Measurements from ENCODE around the gene DPEP3.
A peak's percentile ranks its signal among the peaks of the same experiment; 100 is the strongest.
"Not testable (repeated sequence)": the region's sequence is repeated elsewhere in the genome, so short reads cannot be mapped to it uniquely, and the experiment has no call there.

Gene DPEP3

DNA sequence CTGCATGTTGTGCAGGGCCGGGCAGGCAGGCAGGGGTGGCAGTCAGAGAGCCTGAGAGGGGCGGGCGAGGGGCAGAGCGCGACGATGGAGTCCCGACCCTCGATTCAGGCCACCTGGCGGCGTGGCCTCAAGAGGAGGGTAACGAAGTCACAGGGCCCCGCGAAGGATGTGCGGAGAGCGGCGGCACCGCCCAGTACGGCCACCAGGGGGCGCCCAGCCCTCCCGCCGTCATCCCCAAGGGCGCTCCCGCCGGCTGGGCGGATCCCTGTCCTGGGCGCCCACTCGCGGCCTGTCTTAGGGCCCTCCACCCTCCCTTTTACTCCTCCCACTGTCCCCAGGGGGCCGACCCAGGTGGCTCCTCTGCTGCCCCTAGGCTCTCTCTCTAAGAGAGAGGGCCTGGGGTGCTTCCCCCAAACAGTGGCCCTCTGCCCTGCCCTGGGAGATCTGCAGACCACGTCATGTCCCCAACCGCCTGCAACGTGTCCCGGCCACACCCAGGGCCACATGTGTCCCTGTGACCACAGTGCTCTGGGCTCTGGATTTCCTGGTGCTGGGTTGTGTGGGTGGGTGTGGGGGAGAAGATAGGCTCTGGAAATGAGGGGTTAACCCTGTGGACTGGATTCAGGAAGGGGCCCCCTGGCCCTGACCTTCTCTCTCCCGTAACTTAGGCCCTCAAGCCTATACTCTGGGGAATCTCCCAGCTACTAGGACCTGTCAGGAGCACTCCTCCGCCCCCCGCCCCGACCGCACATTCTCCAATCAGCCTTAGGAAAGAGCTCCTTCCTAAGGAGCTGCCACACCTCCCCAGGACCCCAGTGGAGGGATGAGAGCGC, 13.1 kb upstream of the DPEP3 start:
- peak; percentile 73 for DNase-seq

DNA sequence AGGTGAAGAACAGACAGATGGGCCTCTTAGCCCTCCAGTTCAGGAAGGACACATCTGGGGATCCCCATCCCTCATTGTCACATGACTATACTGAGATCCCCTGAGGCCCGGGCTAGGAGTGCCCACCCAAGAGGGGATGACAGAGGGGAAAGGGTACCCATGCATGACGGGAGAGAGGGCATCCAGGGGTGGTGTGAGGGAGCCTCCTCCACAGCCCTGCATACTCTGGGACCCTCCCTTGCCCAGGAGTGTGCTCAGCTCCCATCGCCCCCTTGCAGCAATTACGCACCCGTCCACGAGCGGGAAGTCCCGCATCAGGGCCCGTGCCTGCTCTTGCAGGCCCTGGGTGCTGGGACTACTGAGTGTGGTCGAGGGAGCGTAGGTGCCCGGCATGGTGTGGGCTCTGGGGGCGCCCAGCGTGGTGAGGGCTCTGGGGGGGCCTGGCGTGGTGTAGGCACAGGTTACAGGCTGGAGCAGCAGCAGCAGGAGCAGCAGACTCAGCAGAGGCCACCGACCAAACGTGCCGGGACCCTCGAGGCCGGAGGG, 12.4 kb upstream of the DPEP3 start:
- DNase-seq, result no peak

DNA sequence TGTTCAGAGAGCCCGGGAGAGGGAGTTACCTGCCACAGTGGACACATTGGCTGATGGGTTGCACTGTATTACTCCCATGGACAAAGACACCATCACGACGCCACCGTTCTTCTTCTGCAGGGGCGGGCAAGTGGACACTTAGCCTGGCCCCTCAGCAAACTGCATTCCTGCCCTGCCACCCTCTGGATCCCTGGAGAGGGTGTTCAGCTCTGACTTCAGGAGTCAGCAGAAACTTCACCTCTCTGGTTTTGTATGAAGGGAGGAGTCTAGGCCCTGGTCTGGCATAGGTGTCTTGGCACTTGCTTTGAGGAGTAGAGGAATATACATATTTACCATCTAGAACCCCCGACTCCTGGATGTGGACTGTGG, 9.7 kb upstream of the DPEP3 start:
- no peak for DNase-seq

DNA sequence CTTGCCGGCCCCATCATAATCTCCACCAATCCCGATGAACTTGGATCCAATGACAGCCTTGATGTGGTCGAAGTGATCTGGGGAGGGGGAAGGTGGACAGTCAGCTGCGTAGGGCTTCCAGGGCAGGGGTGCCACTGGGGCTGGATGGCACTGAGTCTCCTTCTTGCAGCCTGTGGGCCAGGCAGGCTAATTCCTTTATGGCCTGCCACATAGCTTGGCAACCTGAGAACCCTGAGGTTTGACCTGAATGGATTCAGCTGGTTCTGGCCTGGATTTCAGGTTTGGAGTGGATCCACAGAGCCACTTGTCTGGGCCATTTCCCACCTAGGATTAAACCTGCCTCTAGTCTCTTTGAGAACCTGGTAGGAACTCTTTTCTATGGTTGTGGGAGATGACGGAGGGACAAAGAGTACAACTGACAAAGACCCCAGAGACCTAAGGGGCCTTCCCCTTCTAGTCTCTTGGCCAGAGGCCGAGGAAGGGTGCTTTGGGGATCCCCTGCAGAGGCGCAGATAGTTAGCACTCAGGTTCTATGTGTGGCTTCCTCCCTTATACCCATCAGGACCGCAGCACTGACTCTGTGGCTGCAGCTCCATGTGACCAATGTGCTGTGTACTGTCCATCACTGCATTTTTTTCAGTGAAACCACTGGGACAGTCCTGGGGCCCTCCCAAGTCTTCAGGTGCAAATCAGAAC, 9.2 kb upstream of the DPEP3 start:
- DNase-seq, result no peak

DNA sequence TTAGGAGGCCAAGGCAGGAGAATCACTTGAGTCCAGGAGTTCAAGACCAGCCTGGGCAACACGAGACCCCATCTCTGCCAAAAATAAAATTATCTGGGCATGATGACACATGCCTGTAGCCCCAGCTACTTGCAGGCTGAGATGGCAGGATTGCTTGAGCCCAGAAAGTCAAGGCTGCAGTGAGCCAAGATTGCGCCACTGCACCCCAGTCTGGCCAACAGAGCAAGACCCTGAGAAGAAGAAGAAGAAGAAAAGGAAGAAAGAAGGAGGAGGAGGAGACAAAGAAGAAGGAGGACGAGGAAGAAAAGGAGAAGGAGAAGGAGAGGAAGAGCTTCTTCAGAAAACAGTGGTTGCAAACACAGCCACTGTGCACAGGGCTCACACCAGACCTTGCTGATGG, 8.4 kb upstream of the DPEP3 start:
- no peak for DNase-seq

DNA sequence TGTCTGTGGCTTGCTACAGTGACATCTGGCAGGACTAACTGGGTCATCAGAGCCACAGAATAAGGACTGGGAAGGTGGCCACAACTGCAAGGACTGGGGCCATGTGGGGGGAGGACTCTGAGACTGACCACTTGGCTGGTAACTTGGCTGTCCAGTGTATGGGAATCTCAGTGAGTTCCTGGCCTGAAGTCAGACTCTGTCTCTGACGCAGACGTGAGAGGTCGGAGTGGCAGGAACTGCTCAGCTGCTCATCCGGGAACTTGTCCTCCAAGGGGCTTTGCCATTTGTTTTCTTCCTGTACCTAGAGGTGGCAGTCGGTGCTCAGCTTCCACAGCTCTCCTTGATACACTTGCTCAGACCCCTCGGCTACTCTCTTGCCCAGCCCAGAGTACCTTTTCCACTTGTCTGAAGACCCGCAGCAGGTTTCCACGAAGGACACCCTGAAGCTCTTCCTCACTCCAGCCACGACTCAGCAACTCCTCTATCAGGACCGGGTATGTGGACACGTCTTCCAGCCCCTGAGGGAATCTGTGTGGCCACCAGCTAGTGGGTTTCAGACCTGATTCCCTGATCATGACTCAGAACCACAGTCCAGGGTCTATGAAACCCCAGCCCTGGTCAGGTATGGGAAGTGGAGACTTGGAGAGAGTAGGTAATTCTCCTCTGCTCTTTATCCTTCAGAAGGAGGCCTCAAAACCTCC, 7.3 kb upstream of the DPEP3 start:
- no peak for DNase-seq

DNA sequence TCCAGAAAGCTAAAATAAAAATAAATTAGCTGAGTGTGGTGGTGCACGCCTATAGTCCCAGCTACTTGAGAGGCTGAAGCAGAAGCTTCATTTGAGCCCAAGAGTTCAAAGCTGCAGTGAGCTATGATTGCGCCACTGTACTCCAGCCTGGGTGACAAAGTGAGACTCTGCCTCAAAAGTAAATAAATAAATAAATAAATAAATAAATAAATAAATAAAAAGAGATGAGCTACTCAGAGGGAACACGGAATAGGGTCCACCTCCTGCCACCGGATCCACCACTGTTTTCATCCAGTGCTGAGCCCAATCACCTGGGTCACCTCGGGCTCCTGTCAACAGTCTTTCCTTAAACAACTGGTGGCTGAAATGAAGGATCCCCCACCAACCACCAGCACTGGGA, 6.7 kb upstream of the DPEP3 start:
- DNase-seq, result no peak

DNA sequence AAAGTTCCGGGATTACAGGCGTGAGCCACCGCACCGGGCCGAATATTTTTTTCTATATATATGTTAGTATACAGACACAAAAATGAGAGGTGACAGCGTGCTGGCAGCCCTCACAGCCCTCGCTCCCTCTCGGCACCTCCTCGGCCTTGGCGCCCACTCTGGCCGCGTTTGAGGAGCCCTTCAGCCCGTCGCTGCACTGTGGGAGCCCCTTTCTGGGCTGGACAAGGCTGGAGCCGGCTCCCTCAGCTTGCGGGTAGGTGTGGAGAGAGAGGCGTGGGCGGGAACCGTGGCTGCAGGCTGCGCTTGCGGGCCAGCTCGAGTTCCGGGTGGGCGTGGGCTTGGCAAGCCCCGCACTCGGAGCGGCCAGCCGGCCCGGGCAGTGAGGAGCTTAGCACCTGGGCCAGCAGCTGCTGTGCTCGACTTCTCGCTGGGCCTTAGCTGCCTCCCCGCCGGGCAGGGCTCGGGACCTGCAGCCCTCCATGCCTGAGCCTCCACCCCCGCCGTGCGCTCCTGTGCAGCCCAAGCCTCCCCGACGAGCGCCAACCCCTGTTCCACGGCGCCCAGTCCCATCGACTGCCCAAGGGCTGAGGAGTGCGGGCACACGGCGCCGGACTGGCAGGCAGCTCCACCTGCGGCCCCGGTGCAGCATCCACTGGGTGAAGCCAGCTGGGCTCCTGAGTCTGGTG, 1.9 kb upstream of the DPEP3 start:
- DNase-seq, result no peak

DNA sequence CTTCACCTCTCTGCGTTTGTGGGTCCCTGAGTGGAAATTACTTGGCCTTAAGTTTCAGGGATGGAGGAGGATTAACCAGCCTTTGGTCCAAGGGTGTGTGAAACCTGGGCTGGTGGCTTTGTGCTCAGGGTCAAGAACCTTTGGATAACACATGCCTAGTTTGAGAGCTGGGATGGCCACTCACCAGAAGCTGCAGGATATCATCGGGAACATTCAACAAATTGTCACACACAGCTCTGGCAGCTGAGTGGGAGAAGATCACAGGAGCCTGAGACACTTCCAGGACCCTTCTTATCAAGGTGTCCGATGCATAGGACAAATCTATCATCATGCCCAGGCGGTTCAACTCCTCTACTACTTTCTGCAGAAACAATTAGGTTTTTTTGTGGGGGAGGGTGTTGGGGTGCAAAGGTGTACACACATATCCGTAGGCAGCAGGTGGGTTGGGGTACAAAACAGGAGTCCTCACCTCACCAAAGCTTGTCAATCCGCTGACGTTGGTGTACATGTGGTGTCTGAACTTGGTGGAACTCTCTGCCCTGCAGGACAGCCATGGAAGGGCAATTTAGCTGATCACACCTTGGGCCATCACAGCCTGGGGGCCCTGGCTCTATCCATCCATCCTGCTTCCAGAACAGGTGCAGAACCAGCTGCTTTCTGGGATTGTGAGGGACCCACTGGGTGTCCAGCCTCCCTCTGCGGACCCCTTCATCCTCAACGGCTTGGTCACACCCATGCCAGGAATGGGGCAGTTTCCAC, 2.7 kb downstream of the DPEP3 start:
- DNase-seq, result no peak

DNA sequence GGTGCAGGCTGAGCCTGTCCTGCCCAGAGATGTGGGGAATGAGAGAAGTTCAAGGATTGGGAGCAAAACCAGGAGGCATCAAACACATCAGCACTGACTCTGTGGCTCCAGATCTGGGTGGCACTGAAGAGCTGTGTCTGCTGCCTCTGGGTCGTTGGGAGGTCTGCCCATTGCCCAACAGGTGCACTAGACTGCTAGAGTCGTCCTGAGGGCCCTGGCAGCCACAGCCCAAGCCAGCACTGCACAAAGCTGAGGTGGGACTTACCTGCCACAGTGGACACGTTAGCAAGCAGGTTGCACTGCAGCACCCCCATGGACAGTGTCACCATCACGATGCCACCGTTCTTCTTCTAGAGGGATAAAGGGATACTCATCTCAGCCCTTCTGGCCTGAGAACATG, 3.3 kb downstream of the DPEP3 start:
- no peak for DNase-seq

DNA sequence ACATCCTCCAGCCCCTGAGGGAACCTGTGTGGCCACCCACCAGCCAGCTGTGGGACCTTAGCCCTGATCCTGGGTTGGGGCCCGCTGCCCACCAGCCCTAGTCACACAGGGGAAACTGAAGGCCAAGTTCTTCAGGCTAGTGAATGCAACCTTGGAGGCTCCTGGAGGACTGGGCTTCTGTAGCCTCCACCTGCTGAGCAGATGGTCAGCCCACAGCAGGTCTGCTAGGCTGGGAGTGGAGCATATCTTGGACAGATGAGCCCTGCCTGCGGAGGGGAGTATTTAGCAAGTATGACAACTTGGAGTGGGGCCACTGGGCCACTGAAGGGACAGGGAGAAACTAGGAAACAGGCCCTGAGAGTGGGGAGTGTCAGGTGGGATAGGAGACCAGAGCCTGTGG, 4.1 kb downstream of the DPEP3 start:
- no peak for DNase-seq

DNA sequence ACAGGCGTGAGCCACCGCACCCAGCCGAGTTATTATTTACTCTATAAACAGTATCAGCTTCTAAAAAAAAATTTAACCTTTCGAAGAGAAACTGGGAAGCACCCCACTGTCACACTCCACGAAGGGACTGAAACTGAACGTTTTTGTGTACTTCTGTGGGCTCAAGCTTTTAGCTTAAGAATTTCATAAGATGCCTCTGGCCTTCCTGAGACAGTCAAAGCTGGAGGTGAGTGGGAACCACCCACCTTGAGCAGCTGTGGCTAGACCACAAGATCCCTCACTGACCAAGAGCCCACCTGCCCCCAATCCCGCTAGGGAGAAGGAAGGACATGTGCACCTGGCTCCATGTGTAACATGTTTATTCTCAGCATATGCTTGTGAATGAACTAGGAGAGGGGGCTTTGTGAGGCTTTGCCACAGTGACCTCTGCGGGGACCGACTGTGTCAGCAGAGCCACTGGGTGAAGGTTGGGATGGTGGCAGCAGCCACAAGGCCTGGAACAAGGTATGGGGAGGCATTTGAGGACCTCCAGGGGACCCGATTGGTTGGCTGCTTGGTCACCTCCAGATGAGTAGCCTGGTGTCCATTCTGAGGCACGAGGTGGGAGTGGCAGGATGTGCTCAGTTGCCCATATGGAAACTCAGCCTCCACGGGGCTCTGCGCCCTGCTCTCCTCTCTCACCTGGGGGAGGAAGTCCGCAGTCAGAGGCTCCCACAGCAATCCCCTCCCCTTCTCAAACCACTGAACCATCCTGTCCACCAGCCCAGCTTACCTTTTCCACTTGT, 4.8 kb downstream of the DPEP3 start:
- DNase-seq, result no peak

DNA sequence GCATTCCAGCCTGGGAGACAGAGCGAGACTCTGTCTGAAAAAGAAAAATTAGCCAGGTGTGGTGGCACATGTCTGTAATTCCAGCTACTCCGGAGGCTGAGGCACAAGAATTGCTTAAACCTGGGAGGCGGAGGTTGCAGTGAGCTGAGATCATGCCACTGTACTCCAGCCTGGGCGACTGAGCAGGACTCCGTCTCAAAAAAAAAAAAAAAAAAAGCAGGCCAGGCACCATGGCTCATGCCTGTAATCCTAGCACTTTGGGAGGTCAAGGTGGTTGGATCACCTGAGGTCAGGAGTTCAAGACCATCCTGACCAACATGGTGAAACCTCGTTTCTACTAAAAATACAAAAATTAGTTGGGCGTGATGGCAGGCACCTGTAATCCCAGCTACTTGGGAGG, 8.0 kb downstream of the DPEP3 start:
- not testable (repeated sequence) for DNase-seq

DNA sequence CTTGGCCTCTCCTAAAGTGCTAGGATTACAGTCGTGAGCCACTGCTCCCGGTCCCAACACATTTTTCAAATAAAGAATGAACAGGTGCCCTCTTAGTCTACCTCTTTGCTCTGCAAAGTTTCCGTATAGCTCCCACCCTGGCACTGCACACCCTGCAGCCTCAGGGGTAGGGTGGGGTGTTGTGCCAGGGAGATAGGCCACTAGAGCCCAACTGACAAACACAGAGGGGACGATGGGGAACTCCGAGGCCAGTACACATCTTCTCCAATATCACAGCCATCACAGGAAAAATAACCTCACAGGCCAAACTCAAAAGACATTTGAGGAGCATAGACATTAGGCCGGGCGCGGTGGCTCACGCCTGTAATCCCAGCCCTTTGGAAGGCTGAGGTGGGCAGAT, 9.2 kb downstream of the DPEP3 start:
- DNase-seq, result no peak

DNA sequence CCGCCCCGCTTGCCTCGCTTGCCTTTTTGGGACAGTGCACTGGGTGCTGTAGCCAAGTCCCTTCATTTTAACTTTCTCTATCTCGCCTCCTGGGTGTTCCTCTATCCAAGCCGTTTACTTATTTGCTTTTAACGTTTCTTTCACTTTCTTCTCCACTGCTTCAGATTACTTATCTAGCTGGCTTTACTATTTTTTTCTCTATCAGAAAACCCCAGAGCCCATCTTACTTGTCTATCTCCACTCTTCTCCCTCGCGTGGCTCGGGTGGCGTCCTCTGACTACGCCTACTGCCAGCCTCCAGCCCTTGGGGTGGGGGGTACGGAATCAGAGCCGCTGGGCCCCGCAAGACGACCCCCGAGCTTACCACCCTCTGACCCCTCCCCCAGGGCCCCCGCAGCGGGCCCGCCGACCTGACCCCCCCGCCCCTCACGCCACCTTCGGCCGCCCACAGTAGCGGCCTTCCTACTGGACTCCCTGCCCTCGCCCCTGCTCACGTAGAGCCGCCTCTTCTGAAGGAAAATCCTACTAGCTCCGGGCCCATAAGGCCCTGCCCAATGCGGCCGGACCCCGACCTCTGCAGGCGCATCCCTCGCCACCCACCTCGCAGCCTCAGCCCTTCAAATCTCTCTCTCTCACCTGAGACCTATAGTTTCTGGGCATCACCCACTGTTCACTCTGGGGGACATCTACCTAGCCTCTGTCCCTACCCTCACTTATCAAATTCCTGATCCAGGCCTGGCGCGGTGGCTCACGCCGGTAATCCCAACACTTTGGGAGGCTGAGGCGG, 10.9 kb downstream of the DPEP3 start:
- DNase-seq, result no peak

DNA sequence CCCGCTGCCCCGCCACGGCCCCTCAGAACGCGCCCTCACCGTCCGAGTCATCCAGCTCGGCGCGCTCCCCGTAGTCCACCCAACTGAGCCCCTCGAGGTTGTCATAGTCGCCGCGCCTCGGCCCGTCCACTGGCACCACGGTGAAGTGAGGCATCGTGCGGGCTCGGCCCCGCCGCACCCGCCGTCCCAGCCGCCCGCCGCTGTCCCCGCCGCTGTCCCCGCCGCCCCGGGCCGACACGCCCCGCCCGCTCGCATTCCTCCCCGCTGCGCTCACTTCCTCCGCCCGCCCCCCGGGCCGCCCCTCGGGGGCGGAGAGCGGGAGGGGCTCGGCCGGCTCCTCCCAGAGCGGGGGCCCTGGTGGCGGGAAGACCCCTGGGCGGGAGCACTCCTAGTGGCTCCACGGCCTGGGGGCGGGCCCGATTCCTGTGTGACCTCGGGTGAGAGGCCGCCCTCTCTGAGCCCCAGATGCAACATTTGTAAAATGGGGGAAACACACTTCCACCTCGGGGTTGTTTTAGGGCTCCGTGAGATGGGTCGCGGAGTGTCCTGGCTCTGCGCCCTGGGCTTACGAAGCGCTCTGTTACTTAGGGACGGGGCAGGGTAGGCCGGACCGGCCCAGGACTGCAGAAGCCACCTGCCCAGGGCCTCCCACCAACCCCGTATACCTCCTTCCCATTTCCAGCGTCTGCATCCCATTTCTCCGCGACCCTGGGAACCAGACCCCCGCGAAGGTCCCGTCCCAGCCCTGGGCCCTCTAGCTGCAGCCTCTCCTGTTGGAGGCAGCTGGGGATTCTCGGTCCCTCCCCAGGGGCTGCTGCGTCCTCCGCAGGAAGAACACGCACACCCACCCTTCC, 11.7 kb downstream of the DPEP3 start, which contains the start of gene SLC12A4:
Gene SLC12A4 (minus strand): TSS at position 238 of the 854 bp plus-strand sequence. CDS start 84 bp downstream, at position 154.
- DNase-seq, result peak; percentile 77

DNA sequence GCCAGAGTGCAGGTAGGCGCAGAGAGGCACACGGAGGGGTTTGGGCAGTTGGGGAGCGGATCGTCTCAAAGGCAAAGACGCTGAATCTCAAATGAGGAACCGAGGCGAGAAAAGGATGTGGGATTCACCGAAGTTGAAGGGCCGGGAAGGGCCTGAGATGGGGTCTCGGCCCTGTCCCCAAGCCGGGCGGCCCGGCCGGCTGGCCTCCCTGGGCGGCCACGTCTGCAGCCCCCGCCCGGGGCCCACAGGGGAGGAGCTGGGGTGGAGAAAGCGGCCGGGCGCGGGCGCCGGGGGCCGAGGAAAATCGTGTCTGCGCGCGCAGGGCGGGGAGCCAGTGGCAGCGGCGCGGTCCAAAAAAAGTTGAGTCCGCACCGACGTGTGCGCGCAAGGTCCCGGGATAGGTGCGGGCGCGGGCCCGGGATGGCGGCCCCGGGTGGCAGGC, 12.3 kb downstream of the DPEP3 start:
- DNase-seq, result no peak

DNA sequence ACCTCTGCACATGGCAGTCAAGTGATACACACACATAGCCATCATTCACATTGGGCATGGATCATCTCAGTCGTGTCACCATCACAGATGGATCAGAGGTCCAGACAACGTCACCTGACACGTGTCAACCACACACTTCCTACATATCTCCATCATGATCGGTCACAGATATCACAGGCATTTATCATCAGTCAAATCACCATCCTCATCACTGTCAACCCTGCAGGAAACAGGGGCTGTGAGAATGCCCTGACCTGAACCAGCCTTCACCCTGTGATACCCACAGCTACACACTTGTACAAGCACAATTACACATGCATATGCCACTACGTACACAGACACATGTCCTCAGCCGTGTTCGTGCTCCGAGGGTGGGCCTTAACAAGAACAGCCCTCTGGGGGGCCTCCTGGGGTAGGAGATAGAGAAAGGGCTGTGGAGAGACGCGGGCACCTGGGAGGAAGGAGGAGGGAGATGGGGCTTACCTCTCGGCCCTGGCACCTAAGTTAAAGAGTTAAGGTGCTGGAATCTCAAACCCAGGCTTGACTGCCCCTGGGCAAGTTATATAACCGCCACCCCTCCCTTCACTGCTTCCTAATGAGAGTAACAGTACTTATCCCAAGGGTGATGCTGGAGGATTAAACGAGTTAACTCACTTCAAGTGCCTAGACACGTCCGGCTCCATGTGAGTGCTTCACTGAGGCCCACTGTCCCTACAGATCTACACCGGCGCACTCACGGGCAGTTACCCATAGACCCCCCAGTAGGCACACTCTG, 12.9 kb downstream of the DPEP3 start:
- DNase-seq, result no peak

Data from NCI-H1436 (cell line).